ENCODE measurements around the gene VRK2. TPM values are rescaled to one million over a fixed set of nuclear protein-coding genes. Genes with fewer than 3 reads are reported as not detected.

The VRK2 gene
- total RNA-seq, 6 experiments from 2014 or later: 17.6 to 27.1 (median 23.0) TPM

GRCh38 chr2:58195662-58196061 is 149.1 kb downstream of the VRK2 start:
- Mint-ChIP-seq H3K9me3 (no peaks in the 10 kb centered on the region), H3K36me3 (ENCODE audit: low read depth) (no peaks in the 10 kb centered on the region), H3K4me1 (ENCODE audit: low read depth) (no peaks in the 10 kb centered on the region), H3K27me3 (ENCODE audit: insufficient read depth) (no peaks in the 10 kb centered on the region; the same call in 1 of the 2 replicates), H3K4me3 (no peak overlapping the region), H3K27ac (no peak overlapping the region)
- no peak for DNase-seq
- TF ChIP-seq CTCF (IDR thresholded peaks at IDR 0.05): no peak

GRCh38 chr2:58197894-58198293 is 151.3 kb downstream of the VRK2 start:
- Mint-ChIP-seq H3K4me1 (ENCODE audit: low read depth) (no peaks in the 10 kb centered on the region), H3K36me3 (ENCODE audit: low read depth) (no peaks in the 10 kb centered on the region), H3K27me3 (ENCODE audit: insufficient read depth) (no peaks in the 10 kb centered on the region; the same call in 1 of the 2 replicates), H3K27ac (no peak overlapping the region), H3K9me3 (no peaks in the 10 kb centered on the region), H3K4me3 (no peak overlapping the region)
- DNase-seq: no peak
- TF ChIP-seq CTCF (IDR thresholded peaks at IDR 0.05): no peak

GRCh38 chr2:58202404-58202803 is 155.8 kb downstream of the VRK2 start:
- H3K27me3 Mint-ChIP-seq (ENCODE audit: insufficient read depth): no peaks in the 10 kb centered on the region
- H3K4me3 Mint-ChIP-seq: no peak overlapping the region
- H3K36me3 Mint-ChIP-seq (ENCODE audit: low read depth): peaks cover 2% of the 10 kb centered on the region; the same call in 1 of the 2 replicates
- H3K4me1 Mint-ChIP-seq (ENCODE audit: low read depth): peaks cover 11% of the 10 kb centered on the region
- no peak for DNase-seq
- no peaks in the 10 kb centered on the region for H3K9me3 Mint-ChIP-seq
- no peak for TF ChIP-seq CTCF (IDR thresholded peaks at IDR 0.05)
- no peak overlapping the region for H3K27ac Mint-ChIP-seq

- Mint-ChIP-seq H3K36me3 (ENCODE audit: low read depth) (peaks cover 5% of the 10 kb centered on the region; the same call in 1 of the 2 replicates), H3K27me3 (ENCODE audit: insufficient read depth) (no peaks in the 10 kb centered on the region), H3K4me1 (ENCODE audit: low read depth) (peaks cover 11% of the 10 kb centered on the region), H3K27ac (no peak overlapping the region), H3K4me3 (no peak overlapping the region), H3K9me3 (no peaks in the 10 kb centered on the region)
- TF ChIP-seq CTCF (IDR thresholded peaks at IDR 0.05): no peak
- DNase-seq: no peak
Observed at GRCh38 chr2:58203018-58203417, 156.4 kb downstream of the VRK2 start.

- H3K9me3 Mint-ChIP-seq: no peaks in the 10 kb centered on the region
- H3K4me3 Mint-ChIP-seq: no peak overlapping the region
- H3K36me3 Mint-ChIP-seq (ENCODE audit: low read depth): peaks cover 5% of the 10 kb centered on the region; the same call in 1 of the 2 replicates
- no peak for DNase-seq
- no peaks in the 10 kb centered on the region for H3K27me3 Mint-ChIP-seq (ENCODE audit: insufficient read depth)
- peaks cover 11% of the 10 kb centered on the region for H3K4me1 Mint-ChIP-seq (ENCODE audit: low read depth)
- no peak overlapping the region for H3K27ac Mint-ChIP-seq
- TF ChIP-seq CTCF (IDR thresholded peaks at IDR 0.05): no peak
Observed at GRCh38 chr2:58204195-58204959, 157.8 kb downstream of the VRK2 start.

Measured in HFFc6 (cell line).